SK-N-MC (cell line): ENCODE results near the gene AMZ1.
"Not testable (repeated sequence)": the region's sequence is repeated elsewhere in the genome, so short reads cannot be mapped to it uniquely, and the experiment has no call there.

ENCODE experiments used
- EZH2 ChIP-seq: fragments of 200-600 bp; sonication (generic); IDR thresholded peaks from one replicate; pipeline ENCODE4 v1.6.1; 2017; ENCODE audit warnings: antibody characterized with exemption
- FOXP2 ChIP-seq: optimal IDR thresholded peaks from 2 replicates; pipeline ENCODE3; 2011; ENCODE audit warnings: mild to moderate bottlenecking, moderate library complexity; ENCODE audit not compliant: insufficient read depth; ENCODE audit errors: extremely low read length, control extremely low read depth
- POLR2AphosphoS5 ChIP-seq: IDR thresholded peaks from 2 replicates; pipeline ENCODE4 v1.6.1; 2012; ENCODE audit warnings: mild to moderate bottlenecking, low read depth, low read length, borderline replicate concordance

DNA sequence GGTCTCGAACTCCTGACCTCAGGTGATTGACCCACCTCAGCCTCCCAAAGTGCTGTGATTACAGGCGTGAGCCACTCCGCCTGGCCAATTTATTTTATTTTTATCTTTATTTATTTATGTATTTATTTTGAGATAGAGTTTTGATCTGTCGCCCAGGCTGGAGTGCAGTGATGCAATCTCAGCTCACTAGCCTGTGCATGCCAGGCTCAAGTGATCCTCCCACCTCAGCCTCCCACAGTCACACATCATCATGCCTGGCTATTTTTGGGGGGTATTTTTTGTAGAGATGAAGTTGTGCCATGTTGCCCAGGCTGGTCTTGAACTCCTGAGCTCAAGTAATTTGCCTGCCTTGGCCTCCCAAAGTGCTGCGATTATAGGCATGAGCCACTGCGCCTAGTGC, 14.8 kb upstream of the AMZ1 start:
- not testable (repeated sequence) for TF ChIP-seq EZH2, FOXP2, POLR2AphosphoS5
